Amniotic stem cell (primary cell): Measurements from ENCODE around the gene POU3F1.

Source experiments
- DNase-seq: peaks from one replicate; lab custom pipeline; 2025; lab: John Stamatoyannopoulos, UW

Gene POU3F1

DNA sequence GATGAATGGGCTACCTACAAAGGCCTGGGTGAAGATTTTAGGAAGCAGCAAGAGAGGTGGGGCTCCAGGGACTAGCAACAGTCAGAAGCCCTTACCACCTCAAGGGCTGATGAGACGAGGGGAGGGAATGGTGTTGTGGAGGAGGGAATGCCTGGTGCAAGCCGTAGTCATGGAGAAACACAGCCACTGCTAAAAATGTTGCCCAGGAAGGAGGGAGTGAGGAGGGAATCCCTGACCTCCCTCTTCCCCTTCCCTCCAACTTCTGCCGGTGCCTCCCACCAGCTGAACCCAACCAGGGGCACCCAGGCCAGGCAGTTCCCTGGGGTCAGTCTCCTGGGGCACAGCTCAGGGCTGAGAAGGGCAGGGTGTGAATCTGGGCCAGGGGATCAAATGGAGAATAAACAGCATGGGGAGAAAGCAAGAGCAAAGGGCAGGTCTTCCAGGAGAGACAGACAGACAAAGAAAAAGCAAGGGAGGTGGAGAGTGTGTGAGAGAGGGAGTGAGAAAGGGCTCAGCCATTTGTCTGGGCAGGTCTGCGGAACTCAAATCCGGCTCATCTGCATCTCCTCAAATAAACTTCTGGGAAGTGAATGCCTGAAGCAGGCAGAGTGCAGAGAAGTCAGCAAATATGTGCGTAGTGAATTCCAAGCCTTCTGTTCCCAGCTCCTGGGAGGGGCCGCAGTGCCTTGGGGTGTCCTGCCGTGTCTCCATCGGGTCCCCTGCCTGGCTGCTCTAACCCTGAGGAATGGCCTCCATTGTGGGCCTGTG, 27.1 kb upstream of the POU3F1 start:
- DNase-seq: no peak

DNA sequence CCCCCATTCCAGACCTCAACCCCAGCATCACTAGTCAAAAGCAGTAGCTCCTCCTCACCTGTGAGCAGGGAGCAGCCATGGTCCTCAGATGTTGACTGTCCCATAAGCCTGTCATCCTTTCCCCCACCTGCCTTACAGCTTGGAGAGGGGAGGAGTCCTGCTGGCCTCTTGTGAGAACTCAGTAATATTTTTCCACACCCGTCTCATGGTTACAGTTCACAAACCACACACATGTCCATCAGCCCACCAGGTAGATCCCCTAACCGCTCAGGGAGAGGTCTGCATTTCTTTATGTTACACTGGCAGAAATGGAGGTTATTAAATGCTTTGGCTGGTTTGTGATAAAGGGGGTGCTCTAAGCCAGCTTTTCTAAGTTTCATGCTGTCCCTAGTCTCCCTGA, 26.3 kb upstream of the POU3F1 start:
- DNase-seq: no peak

DNA sequence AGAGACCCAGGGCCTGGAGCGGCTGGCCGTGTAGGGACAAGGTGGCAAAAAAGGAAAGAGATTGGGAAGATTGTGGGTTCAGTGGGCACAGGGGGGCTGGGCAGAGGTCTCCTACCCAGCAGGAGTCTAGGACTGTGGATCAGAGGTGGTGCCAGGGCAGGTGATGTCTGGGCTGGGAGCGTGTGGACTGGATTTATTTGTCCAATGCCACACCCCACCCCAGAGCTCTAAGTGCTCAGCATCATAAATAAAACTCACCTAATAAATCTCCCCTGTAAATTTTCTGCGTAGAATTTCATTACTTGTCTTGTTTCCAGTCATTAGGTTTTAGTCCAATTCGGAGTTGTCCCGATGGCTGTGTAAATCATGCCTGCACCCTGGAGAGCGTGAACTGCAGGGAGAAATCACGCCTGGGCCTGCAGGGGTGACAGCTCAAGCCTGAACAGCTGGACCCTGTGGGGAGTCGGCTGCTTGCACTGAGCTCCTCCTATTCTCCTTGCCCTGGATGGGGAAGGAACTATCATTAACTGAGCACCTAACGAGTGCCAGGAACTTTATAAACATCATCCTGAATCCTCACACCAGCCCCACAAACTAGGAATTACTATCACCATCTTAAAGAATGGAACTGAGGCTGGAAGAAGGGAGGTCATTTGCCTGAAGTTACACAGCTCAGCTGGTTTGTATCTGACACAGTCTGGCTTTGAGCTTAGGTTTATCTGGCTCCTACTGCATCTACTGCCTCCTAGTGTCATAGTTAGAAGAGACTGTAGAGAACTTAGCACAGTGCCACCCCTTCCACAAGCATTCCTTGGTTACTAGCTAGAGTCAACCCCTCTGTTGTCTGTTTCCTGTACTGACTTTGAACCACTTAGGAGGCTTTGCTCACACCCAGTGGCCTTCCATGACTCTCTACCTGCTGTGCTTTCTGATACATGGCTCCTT, 25.0 kb upstream of the POU3F1 start:
- DNase-seq: no peak

DNA sequence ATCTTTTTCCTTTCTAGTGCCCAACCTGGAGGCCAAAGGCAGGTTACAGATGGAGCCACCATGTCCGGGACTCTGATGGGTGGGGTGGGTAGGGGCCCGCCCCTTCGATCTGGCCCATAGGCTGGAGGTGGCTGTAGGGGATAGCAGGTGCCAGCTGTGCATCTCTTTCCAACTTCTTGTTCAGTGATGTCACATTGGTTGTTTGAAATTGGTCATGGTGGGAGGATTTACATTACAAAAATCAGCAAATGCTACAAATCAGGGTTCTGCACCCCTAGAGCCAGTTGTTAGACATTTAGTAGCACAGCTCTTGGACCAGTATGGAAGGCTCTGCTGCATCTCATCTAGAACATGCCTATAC, 22.4 kb upstream of the POU3F1 start:
- DNase-seq: no peak

DNA sequence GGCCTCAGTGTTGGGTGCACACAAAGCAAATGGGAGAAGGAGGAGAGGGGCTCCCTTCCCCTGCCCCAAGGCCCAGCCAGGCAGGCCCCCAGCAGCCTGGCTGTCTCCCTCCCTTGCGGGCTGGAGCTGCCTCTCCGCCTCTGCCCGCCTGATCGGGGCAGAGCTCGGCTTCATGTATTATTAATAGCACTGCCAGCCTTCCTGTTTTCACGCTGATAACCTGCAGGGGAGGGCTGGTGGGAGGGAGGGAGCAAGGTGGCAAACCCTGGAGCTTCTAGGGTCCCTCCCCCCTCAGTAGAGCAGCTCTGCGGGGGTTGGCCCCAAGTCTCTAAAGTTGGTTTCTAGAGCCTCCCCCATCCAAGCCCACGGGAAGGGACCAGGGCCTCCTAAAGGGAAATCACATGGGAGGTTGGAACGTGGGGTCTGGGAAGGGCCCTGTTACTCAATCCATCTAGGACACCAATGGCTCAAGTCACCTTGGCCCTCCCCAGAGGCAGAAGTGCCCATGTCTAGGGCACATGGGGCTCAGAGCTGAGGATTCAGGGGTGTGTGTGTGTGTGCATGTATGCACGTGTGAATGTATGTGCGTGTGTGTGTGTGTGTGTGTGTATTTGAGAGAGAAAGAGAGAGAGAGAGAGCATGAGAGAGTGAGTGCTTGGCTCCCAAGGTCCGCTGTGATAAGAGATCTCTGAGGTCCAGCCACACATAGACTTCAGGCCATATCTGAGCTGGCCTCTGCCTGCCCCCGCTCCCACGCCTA, 21.8 kb upstream of the POU3F1 start:
- no peak for DNase-seq

DNA sequence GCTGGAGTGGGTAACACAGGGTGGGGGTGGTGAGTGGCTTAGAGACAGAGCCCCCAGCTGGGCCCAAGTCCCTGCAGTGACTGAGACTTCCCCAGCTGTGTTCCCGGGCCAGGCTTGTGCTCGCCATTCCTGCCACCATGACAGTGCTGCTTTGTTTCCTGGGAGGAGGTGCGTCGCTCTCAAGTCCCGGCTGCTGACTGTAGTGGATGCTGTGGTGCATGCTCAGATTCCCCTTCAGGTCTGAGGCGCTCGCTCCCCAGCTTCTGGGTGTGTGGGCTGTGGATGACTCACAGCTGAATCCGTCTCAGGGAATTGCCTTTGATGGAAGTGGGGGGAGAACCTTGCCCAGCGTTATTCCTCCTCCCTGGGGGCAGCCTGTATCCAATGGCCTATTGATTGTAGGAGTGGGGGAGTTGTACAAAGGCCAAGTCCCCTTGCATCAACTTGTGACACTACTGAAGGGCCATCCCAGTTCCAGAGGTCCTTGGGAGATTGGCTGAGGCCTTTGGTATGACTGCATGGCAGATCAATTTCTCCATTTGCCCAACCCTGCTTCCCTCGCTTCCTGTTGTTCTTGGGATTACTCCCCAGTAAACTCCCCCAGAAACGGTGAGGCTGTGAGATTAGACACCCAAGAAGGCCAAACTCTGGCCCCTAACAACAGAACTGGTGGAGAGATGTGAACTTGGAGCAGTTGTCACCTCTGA, 17.8 kb upstream of the POU3F1 start:
- DNase-seq: no peak

DNA sequence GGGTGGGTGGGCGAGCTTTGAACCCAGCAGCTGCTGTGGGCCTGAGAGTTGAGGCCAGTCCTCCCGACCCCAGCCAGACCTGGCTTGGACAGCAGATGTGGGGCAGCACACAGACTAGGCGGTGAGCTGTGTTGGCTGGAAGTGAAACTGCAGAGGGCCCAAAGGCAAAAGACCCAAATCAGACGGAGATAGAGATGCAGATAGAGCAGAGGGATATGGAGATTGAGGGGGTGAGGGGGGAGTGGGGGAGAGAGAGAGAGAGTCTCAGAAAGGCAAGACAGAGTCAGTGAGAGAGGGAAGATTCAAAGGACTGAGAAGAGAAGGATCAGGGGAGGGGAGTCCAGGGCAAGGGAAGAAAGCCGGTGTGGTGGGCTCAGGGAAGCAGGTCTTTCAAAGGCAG, 17.0 kb upstream of the POU3F1 start:
- no peak for DNase-seq

DNA sequence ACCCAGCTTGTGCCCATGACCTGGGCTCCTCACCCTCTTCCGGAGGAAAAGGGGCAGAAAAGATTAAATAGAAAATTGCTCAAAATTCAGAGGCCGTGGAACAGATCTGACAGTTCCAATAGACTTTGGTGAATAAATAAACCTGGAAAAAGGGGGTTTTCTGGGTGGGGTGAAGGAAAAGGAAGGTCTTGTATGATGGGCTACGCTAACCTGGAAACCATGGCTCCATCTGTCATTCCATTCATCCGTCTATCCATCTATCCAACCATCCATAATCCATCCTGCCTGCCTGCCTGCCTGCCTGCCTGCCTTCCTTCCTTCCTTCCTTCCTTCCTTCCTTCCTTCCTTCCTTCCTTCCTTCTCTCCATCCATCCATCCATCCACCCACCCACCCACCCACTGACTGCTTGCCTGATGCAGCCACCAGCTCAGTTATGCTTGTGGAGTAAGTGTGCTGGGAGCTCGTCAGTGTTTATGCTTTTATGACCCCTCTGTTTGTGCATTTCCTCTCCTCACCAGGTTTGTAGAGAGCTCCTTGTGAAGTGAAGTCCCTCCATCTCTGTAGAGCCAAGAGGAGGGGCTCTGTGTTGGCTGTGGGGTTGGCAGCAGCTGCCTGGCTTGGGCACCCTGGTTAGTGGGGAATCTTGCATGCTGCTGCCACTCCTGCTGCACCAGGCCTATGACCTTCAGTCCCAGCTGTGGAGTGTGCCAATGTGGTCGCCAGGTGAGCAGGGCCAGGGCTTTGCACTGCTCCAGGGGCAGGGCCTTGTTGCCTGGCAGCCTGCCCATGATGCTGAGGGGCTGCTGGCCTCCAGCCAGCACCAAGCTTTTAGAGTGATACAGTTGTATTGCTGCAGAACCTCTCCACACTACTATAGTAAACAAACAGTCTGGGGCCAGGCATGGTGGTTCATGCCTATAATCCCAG, 16.0 kb upstream of the POU3F1 start:
- DNase-seq: no peak

DNA sequence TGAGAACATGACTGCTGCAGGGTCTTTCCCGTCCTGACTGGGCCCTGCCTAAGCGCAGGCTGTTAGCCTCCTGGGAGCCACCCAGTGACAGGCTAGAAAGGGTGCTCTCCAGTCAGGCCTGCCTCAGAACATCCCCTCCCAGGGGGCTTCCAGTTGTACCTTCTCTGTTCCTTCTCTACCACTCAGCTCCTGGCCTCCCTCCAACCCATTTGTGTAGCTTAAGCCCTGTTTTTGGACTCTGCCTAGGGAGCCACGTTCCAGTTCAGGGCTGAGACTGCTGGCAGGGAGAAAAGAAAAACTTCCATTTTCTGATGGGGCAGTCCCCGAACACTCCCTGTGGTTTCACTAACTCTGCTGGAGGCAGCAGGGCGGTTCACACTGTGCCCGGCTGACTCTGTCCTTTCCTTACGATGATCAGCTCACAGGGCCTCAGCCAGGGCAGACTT, 15.3 kb upstream of the POU3F1 start:
- DNase-seq: no peak

DNA sequence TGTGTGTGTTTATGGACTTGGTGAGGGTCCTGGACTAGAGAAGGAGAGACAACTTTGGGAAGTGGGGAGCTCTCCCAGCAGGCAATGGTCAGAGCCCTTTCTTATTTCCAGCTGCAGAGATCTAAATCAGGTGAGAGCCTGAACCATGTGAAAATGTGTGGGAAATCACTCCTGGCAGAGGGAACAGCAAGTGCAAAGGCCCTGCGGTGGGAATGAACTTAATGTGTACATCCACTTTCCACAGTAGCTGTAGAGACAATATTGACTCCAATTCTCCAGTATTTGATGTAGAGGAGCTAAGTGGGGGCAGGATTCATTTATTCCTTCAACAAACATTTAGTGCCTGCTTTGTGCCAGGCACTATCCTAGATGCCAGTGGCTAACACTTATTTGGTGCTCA, 14.7 kb upstream of the POU3F1 start:
- no peak for DNase-seq

DNA sequence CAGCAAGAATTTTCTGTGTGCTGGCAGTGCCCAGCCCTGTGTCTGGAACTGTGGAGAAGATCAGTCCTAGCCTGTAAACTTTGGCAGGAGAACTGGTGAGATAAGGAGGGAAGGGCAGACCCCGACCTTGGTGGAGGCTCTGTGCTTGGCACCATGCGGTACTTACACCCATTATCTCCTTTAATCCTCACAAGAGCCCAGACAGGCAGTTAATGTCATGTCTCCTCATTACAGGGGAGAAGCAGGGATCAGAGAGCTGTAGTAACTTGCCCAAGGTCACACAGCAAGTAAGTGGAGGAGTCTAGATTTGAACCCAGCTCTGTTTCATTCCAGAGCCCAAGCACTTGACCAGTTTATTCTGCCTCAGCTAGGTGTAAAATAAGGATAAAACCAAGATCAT, 13.9 kb upstream of the POU3F1 start:
- DNase-seq: no peak

DNA sequence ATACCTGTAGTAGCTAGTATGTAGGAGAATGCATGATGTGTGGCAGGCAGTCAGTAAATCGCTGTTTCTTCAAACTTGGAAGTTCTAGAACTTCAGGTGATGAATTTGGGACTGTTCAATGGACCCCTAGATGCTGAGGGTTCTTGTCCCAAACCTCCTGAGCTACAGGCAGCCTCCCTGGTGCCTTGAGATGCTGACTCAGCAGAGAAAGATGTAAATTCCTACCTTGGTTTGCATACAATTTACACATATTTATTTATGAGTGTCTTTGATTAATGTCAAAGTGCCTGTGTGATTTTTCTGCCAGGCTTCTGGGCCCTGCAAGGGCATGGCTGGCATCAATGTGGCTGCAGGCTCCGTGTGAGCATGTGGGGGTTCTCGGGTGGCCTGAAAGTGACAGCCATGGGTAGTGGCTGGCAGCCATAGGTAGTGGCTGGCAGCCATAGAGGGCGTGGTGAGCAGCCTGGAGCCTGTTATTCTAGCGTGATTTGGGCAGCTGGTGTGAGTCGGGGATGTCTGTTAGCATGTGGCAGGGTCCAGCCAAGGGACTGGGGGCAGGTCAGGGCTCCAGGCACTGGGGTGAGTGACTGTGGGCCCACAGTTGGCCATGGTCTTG, 13.2 kb upstream of the POU3F1 start:
- DNase-seq: no peak

DNA sequence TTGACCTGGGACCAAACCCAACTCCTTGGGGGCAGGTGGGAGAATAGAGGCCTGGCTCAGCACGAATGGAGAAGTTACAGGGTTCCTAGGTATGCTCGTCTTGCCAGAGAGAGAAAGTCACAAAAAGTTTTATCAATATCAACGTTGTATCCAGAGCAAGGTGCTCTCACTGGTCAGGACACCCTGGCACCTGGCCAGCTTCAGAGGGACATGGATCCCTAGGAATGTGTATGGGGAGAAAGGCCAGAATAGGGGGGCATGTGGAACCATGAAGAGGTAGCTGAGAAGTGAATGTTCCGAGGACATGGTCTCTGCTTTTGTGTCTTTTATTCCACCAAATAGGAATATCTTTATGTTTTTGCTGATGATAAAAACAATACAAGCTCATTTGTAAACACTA, 9.4 kb upstream of the POU3F1 start:
- DNase-seq: no peak

DNA sequence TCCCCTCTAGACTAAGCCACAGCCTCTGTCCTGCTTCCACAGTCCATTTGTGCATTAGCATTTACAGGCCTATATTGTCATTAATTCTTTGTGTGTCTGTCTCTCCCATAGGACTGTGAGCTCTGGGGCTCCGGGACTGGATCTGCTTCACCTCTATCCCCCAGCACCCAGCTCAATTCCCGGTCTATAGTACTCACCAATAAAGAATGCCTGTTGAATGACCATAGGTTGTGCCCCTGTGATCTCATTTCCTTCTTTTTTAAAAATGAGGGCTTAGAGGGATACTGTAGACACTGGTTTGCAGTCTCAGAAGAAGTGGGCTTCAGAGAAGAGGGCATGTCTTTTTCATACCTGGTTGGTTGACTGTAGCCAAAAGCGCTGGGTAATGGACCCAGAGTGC, 8.8 kb upstream of the POU3F1 start:
- no peak for DNase-seq

DNA sequence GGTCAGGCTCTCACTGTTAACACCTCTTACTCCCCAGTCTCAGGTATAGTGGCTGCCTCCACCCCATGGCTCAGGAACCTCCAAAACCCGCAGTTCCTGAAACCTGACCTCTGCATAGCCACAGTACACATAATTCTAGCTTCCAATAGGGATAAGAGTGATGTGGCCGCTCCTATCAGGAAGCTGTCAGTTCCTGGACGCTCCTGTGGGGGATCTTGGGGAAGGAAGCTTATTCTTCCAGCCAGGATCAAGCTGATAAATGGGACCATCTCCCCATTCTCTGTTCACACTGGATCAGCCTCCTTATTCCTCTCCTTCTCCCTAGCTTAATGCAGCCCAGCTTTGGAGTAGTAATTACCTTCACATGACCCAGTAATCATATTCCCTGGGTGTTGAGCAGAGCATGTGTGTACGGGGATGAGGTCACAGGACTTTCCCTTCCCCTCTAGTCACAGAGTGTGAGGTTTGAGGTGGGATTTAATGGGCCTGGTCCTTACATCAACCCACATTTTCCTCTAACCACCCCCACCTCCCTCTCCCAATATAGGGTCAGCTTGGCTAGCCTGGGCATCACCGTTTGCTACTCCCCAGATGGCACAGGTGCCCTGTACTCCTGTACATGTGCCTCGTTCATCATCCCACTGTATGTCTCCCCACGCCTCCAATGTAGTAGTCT, 7.0 kb upstream of the POU3F1 start:
- DNase-seq: no peak

DNA sequence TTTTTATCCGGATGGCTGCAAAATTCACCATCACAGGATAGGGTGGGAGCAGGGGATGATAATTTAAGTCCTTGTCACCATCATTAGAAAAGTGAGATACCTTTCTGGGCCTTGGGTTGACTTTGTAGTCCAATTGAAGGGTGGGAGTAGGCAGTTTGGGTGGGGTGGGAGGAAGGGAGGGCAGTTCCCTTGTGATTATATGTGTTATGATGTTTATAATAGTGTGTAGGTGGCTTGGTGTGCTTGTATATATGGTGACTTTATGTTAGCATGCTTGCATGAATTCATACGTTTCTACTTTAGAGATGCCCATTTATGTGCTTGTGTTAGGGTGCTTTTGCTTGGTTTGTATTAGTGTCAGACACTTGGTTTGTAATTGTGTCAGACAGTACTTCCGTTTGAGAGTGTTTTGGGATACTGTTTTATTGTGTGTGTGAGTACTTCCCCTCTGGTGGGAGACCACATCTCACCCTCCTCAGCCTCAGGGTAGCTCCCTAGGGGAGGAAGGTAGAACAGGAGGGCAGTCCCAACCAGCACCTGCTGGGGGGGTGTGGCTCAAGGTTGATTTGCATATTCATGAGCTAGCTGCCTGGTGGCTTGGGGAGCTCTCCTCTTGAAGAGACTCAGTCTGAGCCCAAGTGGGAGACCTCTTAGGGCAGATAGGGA, 6.3 kb upstream of the POU3F1 start:
- DNase-seq: no peak

DNA sequence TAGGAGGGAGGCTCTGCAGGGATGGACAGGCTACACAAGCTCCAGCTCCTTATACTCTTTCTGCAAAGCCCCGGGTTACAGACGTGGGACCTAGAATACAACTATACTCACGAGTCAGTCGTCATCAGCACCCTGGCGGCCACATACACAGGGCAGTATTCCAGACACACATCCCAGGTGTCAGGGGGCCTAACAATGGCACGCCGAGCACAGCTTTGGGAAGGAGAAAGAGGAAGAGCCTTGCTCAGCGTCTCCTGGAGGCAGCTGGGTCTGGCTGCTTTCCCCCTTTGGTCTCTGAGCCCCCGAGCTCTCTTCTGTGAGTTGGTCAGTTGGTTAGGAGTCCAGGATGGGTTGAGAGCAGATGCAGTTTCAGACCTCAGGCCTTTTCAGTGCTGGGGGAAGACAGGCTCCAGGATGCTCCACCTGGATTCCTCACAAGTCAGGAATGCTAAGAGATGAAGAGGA, 4.5 kb upstream of the POU3F1 start:
- no peak for DNase-seq

DNA sequence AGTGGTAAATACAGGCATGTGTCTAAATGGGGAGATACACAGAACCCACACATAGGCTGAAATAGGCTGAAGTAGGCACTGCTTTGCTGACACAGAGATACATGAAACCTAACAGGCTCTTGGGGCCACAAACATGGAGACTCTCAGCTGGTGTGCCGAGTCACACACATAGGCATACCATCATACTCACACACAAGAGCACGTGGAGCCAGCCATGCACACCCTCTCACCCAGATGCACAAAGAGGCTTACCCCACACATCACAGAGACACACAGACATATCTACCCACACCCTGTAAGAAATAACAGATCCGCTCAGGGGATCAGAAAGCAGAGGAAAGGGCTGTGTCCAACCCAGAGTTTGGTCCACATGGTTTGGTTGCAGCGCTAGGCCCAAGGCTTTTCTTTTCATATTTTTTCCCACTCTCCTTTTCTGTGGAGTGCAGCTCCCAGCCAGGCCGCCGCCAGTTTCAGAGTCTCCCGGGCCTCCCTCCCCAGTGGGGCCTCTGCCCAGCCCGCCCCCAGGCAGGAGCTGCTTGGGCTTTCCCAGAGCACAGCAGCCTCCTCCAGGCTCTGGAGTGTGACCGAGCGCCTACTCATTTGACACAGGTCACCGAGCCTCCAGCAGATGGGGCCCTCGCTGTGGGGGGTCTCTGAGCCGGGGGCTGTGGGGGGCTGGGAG, 3.9 kb upstream of the POU3F1 start:
- DNase-seq: no peak
